Psoas muscle (tissue), 8 donors: ENCODE results near the gene EDA2R. TPM values are rescaled to one million over a fixed set of nuclear protein-coding genes. Genes with fewer than 3 reads are reported as not detected.

Source experiments
- ATAC-seq, 4 donors: fragments of 200-7000 bp; cut with Tn5 transposase; one replicate each; pipeline ENCODE4 v1.9.1; 2020; ENCODE audit warnings: moderate library complexity in 3 of 4, mild to moderate bottlenecking in 2 of 4
- DNase-seq, 2 donors: peaks; one replicate each; pipeline ENCODE4 v3.0.0-alpha.2; 2020
- H3K27ac ChIP-seq: fragments of 200-600 bp; one replicate; pipeline ENCODE4 v1.8.0; 2022
- H3K27me3 ChIP-seq, 3 donors: fragments of 200-600 bp in 1 of 3; one replicate each; pipeline versions ENCODE4 v1.6.1 to v1.8.0; 2013 to 2022; ENCODE audit warnings: low read length in 2 of 3, mild to moderate bottlenecking in 2 of 3, moderate library complexity in 1 of 3; ENCODE audit not compliant: insufficient read depth in 3 of 3
- H3K36me3 ChIP-seq, 2 donors: fragments of 200-600 bp in 1 of 2; one replicate each; pipeline versions ENCODE4 v1.6.1 to v1.8.0; 2013 to 2022; ENCODE audit warnings: low read depth in 1 of 2, mild to moderate bottlenecking in 1 of 2, moderate library complexity in 1 of 2; ENCODE audit not compliant: insufficient read depth in 1 of 2
- H3K4me1 ChIP-seq: fragments of 200-600 bp; one replicate; pipeline ENCODE4 v1.8.0; 2022
- H3K4me3 ChIP-seq: fragments of 200-600 bp; one replicate; pipeline ENCODE4 v1.8.0; 2022; ENCODE audit warnings: mild to moderate bottlenecking
- H3K9me3 ChIP-seq: fragments of 200-600 bp; one replicate; pipeline ENCODE4 v1.8.0; 2022
- CTCF ChIP-seq: fragments of 200-600 bp; IDR thresholded peaks from one replicate; pipeline ENCODE4 v1.8.0; 2022; ENCODE audit warnings: antibody characterized with exemption
- WGBS, 3 donors: extraction: QIAGEN DNeasy Blood & Tissue Kit; methylation state at CpG; one replicate each; pipeline versions ENCODE4 v1.1.6 to v1.1.7; 2013; 5-methylcytosine and 5-hydroxymethylcytosine counted together
- intact Hi-C, 2 donors: fragments of 100-400 bp; cut with DNase I; formaldehyde crosslinking; loops; one replicate each; pipeline versions ENCODE4 v1.11.0 to v1.14.2; 2022
- polyA plus RNA-seq, 3 donors: library from polyadenylated mRNA; stranded (reverse); fragments of 200-250 nt; gene quantifications; one replicate each; pipeline ENCODE4 v1.2.3, GENCODE V29; 2013
- total RNA-seq, 4 donors: library from RNA; stranded (reverse); fragmentation: NEBNext Ultra II Directional in 2 of 4; extraction: Animal tissue kit (Norgen Biotek cat#: 25700) in 2 of 4; gene quantifications; one replicate each; pipeline versions ENCODE4 v1.2.1 to v1.2.4, GENCODE V29; 2021 to 2023
- donor health status: healthy with polysubstance abuse.
- donor health status: DM: no; HTN: no; CAD: no; lungs with moderate emphysema.
- donor health status: Bipolar disorder and iron deficiency.
- donor health status: healthy.
- donor health status: DM: yes; HTN: yes; CAD: no.
- donor health status: DM: no; HTN: no; CAD: no.
- donor health status: DM: no; HTN: no; CAD: no.
- donor health status: DM: yes; HTN: yes; CAD: no.

Gene EDA2R
- total and polyA plus RNA-seq, 7 donors: 0.03 to 5.9 (median 0.21) TPM

DNA sequence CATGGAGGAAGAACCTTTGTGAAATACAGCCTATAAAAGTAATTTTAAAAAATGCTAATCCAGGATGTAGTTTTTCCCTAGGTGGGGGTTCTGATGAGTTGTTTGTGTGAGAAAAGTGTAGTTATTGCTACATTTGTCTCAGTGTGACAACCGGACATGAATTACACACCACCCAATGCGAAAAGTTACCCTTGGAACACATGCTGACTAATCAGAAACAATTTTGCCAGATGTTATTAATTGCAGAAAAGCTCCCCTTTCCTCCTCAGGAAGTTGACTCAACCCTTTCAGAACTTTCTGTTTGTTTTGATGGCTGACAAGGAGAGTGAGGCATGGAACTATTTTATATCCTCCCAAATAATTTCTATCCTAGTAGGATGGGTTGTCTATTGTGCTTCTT lies 38.1 kb upstream of the EDA2R start:
- H3K27ac ChIP-seq: no peak overlapping the region
- no peak for TF ChIP-seq CTCF
- no peak for ATAC-seq
- WGBS, 3 donors: 36 to 50% (median 39%) methylated on average over 2 of the region's 2 CpGs
- no peak for DNase-seq
- peaks cover 6% of the 10 kb centered on the region for H3K9me3 ChIP-seq
- H3K36me3 ChIP-seq: no peaks in the 10 kb centered on the region
- intact Hi-C loops: no loop called here
- H3K4me1 ChIP-seq: no peaks in the 10 kb centered on the region
- no peaks in the 10 kb centered on the region for H3K27me3 ChIP-seq
- no peak overlapping the region for H3K4me3 ChIP-seq

- DNase-seq: no peak
- intact Hi-C loops: no loop called here
These were observed 37.5 kb upstream of the EDA2R start for GRCh38 chrX:66676413-66676812.

GRCh38 chrX:66675541-66675940 lies 36.7 kb upstream of the EDA2R start:
- no peak overlapping the region for H3K27ac ChIP-seq
- no peak overlapping the region for H3K4me3 ChIP-seq
- no peaks in the 10 kb centered on the region for H3K4me1 ChIP-seq
- intact Hi-C loops: no loop called here
- WGBS, 3 donors: 21 to 29% (median 29%) methylated on average over 1 of the region's 1 CpG
- H3K9me3 ChIP-seq: peaks cover 18% of the 10 kb centered on the region
- H3K36me3 ChIP-seq: no peaks in the 10 kb centered on the region
- no peak for ATAC-seq
- no peaks in the 10 kb centered on the region for H3K27me3 ChIP-seq
- TF ChIP-seq CTCF: no peak
- DNase-seq: no peak

More at GRCh38 chrX:66676413-66676812, 37.5 kb upstream of the EDA2R start:
- H3K27me3 ChIP-seq: no peaks in the 10 kb centered on the region
- H3K9me3 ChIP-seq: peaks cover 10% of the 10 kb centered on the region
- WGBS, 3 donors: 38 to 59% (median 49%) methylated on average over 1 of the region's 1 CpG
- no peak overlapping the region for H3K27ac ChIP-seq
- no peak overlapping the region for H3K4me3 ChIP-seq
- ATAC-seq: no peak
- no peak for TF ChIP-seq CTCF
- H3K36me3 ChIP-seq: no peaks in the 10 kb centered on the region
- H3K4me1 ChIP-seq: no peaks in the 10 kb centered on the region

GRCh38 chrX:66674506-66674905 lies 35.6 kb upstream of the EDA2R start:
- TF ChIP-seq CTCF: no peak
- DNase-seq: no peak
- H3K27me3 ChIP-seq: no peaks in the 10 kb centered on the region
- H3K4me1 ChIP-seq: no peaks in the 10 kb centered on the region
- intact Hi-C loops: no loop called here
- WGBS, 3 donors: 45 to 63% (median 61%) methylated on average over 2 of the region's 2 CpGs
- no peak overlapping the region for H3K27ac ChIP-seq
- H3K4me3 ChIP-seq: no peak overlapping the region
- peaks cover 21% of the 10 kb centered on the region for H3K9me3 ChIP-seq
- no peaks in the 10 kb centered on the region for H3K36me3 ChIP-seq
- no peak for ATAC-seq

GRCh38 chrX:66672106-66672505 lies 33.2 kb upstream of the EDA2R start:
- H3K4me3 ChIP-seq: no peak overlapping the region
- DNase-seq (no peak), ATAC-seq (no peak)
- 47 to 68% (median 67%) methylated on average over 1 of the region's 1 CpG for WGBS, 3 donors
- no peak overlapping the region for H3K27ac ChIP-seq
- H3K4me1 ChIP-seq: no peaks in the 10 kb centered on the region
- peaks cover 21% of the 10 kb centered on the region for H3K9me3 ChIP-seq
- no peaks in the 10 kb centered on the region for H3K36me3 ChIP-seq
- intact Hi-C loops: no loop called here
- H3K27me3 ChIP-seq: peaks cover 0 to 3% (median 0%) of the 10 kb centered on the region in 3 donors
- no peak for TF ChIP-seq CTCF
